ENCODE results near the gene OTULIN.
A peak's percentile ranks its signal among the peaks of the same experiment; 100 is the strongest.

The OTULIN gene

GRCh38 chr5:14727428-14727865, 62.9 kb downstream of the OTULIN start:
- in situ Hi-C loops (cut with HindIII; ENCODE audit: low sequenced_read_pairs) = no loop called here
- TF ChIP-seq CTCF (IDR thresholded peaks at IDR 0.05; ENCODE audit: low read depth, low read length) = peak; percentile 87
- no peak overlapping the region for H3K4me3 ChIP-seq (ENCODE audit: low read depth, low read length)
- DNase-seq (ENCODE audit: low read depth, low spot score) = peak; percentile 88

- TF ChIP-seq CTCF (IDR thresholded peaks at IDR 0.05; ENCODE audit: low read depth, low read length) = no peak
- in situ Hi-C loops (cut with HindIII; ENCODE audit: low sequenced_read_pairs) = no loop called here
- H3K4me3 ChIP-seq (ENCODE audit: low read depth, low read length) = no peak overlapping the region
- no peak for DNase-seq (ENCODE audit: low read depth, low spot score)
These were observed 63.5 kb downstream of the OTULIN start for GRCh38 chr5:14727928-14728458.

GRCh38 chr5:14728459-14728938, 64.0 kb downstream of the OTULIN start:
- H3K4me3 ChIP-seq (ENCODE audit: low read depth, low read length) = no peak overlapping the region
- no peak for DNase-seq (ENCODE audit: low read depth, low spot score)
- in situ Hi-C loops (cut with HindIII; ENCODE audit: low sequenced_read_pairs) = no loop called here
- no peak for TF ChIP-seq CTCF (IDR thresholded peaks at IDR 0.05; ENCODE audit: low read depth, low read length)

DNA sequence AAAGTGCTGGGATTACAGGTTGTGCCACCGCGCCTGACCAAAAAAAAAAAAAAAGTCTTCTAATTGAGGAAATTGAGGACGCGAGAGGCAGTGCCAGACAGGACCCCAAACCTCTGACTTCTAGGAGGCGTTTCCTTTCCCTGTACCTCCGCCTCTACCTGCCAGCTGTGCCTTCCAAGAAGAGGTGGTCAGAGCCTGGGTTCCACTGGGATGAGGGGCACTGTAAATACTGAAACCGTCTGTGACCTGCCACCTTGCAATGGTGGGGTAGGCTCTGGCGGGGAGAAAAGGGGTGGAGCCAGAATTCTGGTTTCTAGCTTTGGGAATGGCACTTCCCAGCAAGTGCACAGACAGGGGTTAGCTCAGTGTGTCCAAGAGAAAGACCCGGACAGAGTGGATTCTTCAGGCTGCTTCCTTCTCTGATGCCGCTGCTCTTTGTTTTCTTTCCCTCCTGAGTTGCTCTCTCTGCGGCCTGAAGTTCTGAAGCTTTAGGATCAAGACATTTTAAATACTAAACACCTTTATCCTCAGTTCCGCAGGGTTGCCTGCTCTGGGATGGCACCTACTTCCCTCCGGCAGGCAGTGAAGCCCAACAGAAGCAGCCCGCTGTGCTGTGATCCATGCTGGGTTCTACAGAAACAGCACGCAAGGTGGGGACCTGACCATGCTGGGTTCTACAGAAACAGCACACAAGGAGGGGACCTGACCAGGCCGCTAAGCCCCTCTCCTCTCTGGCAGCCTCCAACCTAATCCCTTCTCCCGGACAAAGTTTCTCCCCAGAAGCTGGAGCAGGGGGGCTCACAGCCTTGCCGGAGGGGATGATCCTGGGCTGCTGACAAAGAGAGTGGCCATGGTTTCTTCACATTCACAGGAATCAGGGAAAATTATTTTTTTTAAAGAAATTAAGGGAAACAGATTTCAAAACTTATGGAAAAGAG, 65.2 kb downstream of the OTULIN start:
- no peak for DNase-seq (ENCODE audit: low read depth, low spot score)
- no peak overlapping the region for H3K4me3 ChIP-seq (ENCODE audit: low read depth, low read length)
- TF ChIP-seq CTCF (IDR thresholded peaks at IDR 0.05; ENCODE audit: low read depth, low read length) = no peak
- in situ Hi-C loops (cut with HindIII; ENCODE audit: low sequenced_read_pairs) = no loop called here

DNA sequence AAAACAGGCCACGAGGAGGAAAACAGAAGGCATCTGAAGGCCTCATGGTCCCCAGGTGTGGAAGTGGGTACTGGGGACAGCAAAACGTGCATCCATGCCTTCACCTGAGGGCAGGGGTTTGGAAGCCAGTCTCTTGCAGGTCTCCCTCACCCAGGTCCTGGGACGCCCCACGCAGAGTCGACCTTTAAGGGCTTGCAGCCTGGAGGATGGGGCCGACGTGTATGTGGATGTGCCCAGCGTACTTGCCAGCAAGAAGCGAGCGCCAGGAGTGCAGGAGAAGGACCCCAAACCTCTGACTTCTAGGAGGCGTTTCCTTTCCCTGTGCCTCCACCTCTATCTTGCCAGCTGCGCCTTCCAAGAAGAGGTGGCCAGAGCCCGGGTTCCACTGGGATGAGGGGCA, 65.9 kb downstream of the OTULIN start:
- DNase-seq (ENCODE audit: low read depth, low spot score) = no peak
- in situ Hi-C loops (cut with HindIII; ENCODE audit: low sequenced_read_pairs) = no loop called here
- no peak overlapping the region for H3K4me3 ChIP-seq (ENCODE audit: low read depth, low read length)
- no peak for TF ChIP-seq CTCF (IDR thresholded peaks at IDR 0.05; ENCODE audit: low read depth, low read length)

- DNase-seq (ENCODE audit: low read depth, low spot score) = no peak
- no peak for TF ChIP-seq CTCF (IDR thresholded peaks at IDR 0.05; ENCODE audit: low read depth, low read length)
- in situ Hi-C loops (cut with HindIII; ENCODE audit: low sequenced_read_pairs) = no loop called here
These were observed 66.4 kb downstream of the OTULIN start for GRCh38 chr5:14730881-14731280.

More at GRCh38 chr5:14730881-14731280, 66.4 kb downstream of the OTULIN start:
- H3K4me3 ChIP-seq (ENCODE audit: low read depth, low read length) = no peak overlapping the region

All from astrocyte of the spinal cord (primary cell).